ENCODE results near the gene CFAP74. TPM values are rescaled to one million over a fixed set of nuclear protein-coding genes. Genes with fewer than 3 reads are reported as not detected.

CFAP74 gene
- total and polyA plus RNA-seq, 2 of the 4 experiments (the other 2 are of a cell fraction), result not detected

GRCh38 chr1:2037314-2037979 lies 33.9 kb upstream of the CFAP74 start:
- Histone ChIP-seq H2BK15ac (ENCODE audit: low read depth, low read length) (no peak overlapping the region), H3K27ac (ENCODE audit: insufficient read depth, low read length) (no peak overlapping the region), H4K20me1 (ENCODE audit: insufficient read depth, low read length) (no peaks in the 10 kb centered on the region), H3K14ac (replicated peaks; ENCODE audit: low read depth, low read length) (no peak overlapping the region), H3K9me3 (ENCODE audit: control insufficient read depth, insufficient read depth, low read length) (peaks cover 5% of the 10 kb centered on the region; the same call in 1 of the 2 replicates), H3K79me1 (ENCODE audit: low read depth in 1 of 2, low read length in 2 of 2) (no peaks in the 10 kb centered on the region), H3K56ac (ENCODE audit: extremely low read depth, insufficient read depth, low read length) (no peak overlapping the region), H3K4me1 (ENCODE audit: control insufficient read depth, insufficient read depth, low read length) (no peaks in the 10 kb centered on the region), H3K18ac (ENCODE audit: low read depth, low read length) (no peak overlapping the region), H2AK5ac (ENCODE audit: low read depth, low read length) (no peak overlapping the region), H3K9ac (ENCODE audit: low read depth, low read length) (no peak overlapping the region), H3K4ac (ENCODE audit: low read depth, low read length) (no peak overlapping the region), H2AFZ (replicated peaks; ENCODE audit: low read length, poor library complexity) (no peak overlapping the region), H2AK9ac (replicated peaks; ENCODE audit: low read depth, low read length, poor library complexity) (no peak overlapping the region), H3K9me1 (ENCODE audit: insufficient read depth, low read length) (no peaks in the 10 kb centered on the region), H2BK20ac (ENCODE audit: low read depth, low read length) (no peak overlapping the region), H3K4me2 (ENCODE audit: low read depth, low read length) (no peak overlapping the region), H3K36me3 (ENCODE audit: control insufficient read depth, insufficient read depth, low read length) (no peaks in the 10 kb centered on the region), H3K23ac (ENCODE audit: low read depth, low read length) (no peak overlapping the region), H2BK120ac (ENCODE audit: low read depth, low read length) (no peak overlapping the region), H4K8ac (ENCODE audit: low read depth in 2 of 2, low read length in 2 of 2) (no peak overlapping the region), H3K4me3 (ENCODE audit: insufficient read depth, low read depth, low read length) (no peak overlapping the region), H4K91ac (ENCODE audit: insufficient read depth, low read depth, low read length) (no peak overlapping the region), H4K5ac (ENCODE audit: low read depth, low read length) (no peak overlapping the region), H3K27me3 (ENCODE audit: control insufficient read depth, insufficient read depth, low read length) (peaks cover 48% of the 10 kb centered on the region), H2BK5ac (ENCODE audit: low read depth, low read length, poor library complexity, severe bottlenecking) (no peak overlapping the region)
- ChIA-PET CTCF (no interaction called here), POLR2A (ENCODE audit: unreplicated experiment) (no interaction called here)
- no peak for ATAC-seq (ENCODE audit: low read depth)
- BruUV-seq (replicated peaks), result no TSS peak
- TF ChIP-seq CEBPB (IDR thresholded peaks at IDR 0.05; ENCODE audit: low read depth, low read length), result no peak
- no peak for TF ChIP-seq FOS (IDR thresholded peaks at IDR 0.05; ENCODE audit: low read depth, low read length)
- TF ChIP-seq RCOR1 (IDR thresholded peaks at IDR 0.05; ENCODE audit: insufficient replicate concordance, low read length), result no peak
- TF ChIP-seq RFX5 (IDR thresholded peaks at IDR 0.05; ENCODE audit: low read depth, low read length), result no peak
- TF ChIP-seq SMC3 (IDR thresholded peaks at IDR 0.05; ENCODE audit: low read depth, low read length), result no peak
- TF ChIP-seq POLR2A (IDR thresholded peaks at IDR 0.05; ENCODE audit: low read depth, low read length), result no peak
- no peak for TF ChIP-seq CHD1 (IDR thresholded peaks at IDR 0.05; ENCODE audit: low read depth, low read length)
- no peak for TF ChIP-seq MAFK (IDR thresholded peaks at IDR 0.05; ENCODE audit: low read depth, low read length)
- intact Hi-C loops (cut with micrococcal nuclease), result no loop called here
- dilution Hi-C loops (cut with HindIII; ENCODE audit: low sequenced_read_pairs, unreplicated experiment), result no loop called here
- 19% methylated on average over 5 of the region's 18 CpGs; no CpG with 5 or more reads in 1 of the 2 experiments for WGBS, 2 experiments (ENCODE audit: extremely low coverage in 2 of 2, insufficient read length in 1 of 2)
- no peak for DNase-seq
- in situ Hi-C loops (cut with MboI; ENCODE audit: low sequenced_read_pairs), result no loop called here
